Small intestine (tissue), 7 donors: Measurements from ENCODE around the gene HPF1. TPM values are rescaled to one million over a fixed set of nuclear protein-coding genes. Genes with fewer than 3 reads are reported as not detected.
A peak's percentile ranks its signal among the peaks of the same experiment; 100 is the strongest.
"Not testable (repeated sequence)": the region's sequence is repeated elsewhere in the genome, so short reads cannot be mapped to it uniquely, and the experiment has no call there.

ENCODE experiments used
- DNase-seq, 2 donors: peaks; one replicate each; pipeline versions ENCODE4 v3.0.0 to v3.0.0-alpha.2; 2013
- FAIRE-seq: peaks from 2 replicates; lab custom pipeline; 2012; peaks lifted over from hg19 to GRCh38; lab: Jason Lieb, UNC
- H3K27ac ChIP-seq, 3 donors: one replicate each; pipeline ENCODE4 v1.5.1; 2013; ENCODE audit warnings: low read length in 2 of 3, mild to moderate bottlenecking in 2 of 3, control low read depth in 1 of 3, inconsistent platforms in 1 of 3, low read depth in 1 of 3, moderate library complexity in 1 of 3
- H3K27me3 ChIP-seq, 3 donors: one replicate each; pipeline ENCODE4 v1.6.1; 2013; ENCODE audit warnings: low read length in 3 of 3, inconsistent platforms in 1 of 3; ENCODE audit not compliant: control insufficient read depth in 3 of 3, insufficient read depth in 3 of 3
- H3K36me3 ChIP-seq, 3 donors: one replicate each; pipeline ENCODE4 v1.6.1; 2013; ENCODE audit warnings: low read length in 3 of 3, inconsistent platforms in 1 of 3, low read depth in 1 of 3, mild to moderate bottlenecking in 1 of 3, moderate library complexity in 1 of 3; ENCODE audit not compliant: control insufficient read depth in 3 of 3, insufficient read depth in 2 of 3
- H3K4me1 ChIP-seq, 3 donors: one replicate each; pipeline ENCODE4 v1.6.1; 2013; ENCODE audit warnings: low read length in 2 of 3, inconsistent platforms in 1 of 3, low read depth in 1 of 3, mild to moderate bottlenecking in 1 of 3, moderate library complexity in 1 of 3; ENCODE audit not compliant: control insufficient read depth in 3 of 3, insufficient read depth in 2 of 3
- H3K4me3 ChIP-seq, 3 donors: one replicate each; pipeline ENCODE4 v1.5.1; 2013; ENCODE audit warnings: low read length in 3 of 3, control low read depth in 1 of 3, inconsistent platforms in 1 of 3, low read depth in 1 of 3, mild to moderate bottlenecking in 1 of 3, moderate library complexity in 1 of 3
- H3K9me3 ChIP-seq, 2 donors: one replicate each; pipeline ENCODE4 v1.6.1; 2013; ENCODE audit warnings: low read depth in 1 of 2, low read length in 1 of 2; ENCODE audit not compliant: control insufficient read depth in 2 of 2, insufficient read depth in 1 of 2
- WGBS, 3 donors: extraction: QIAGEN DNeasy Blood & Tissue Kit; methylation state at CpG; one replicate each; pipeline ENCODE4 v1.1.7; 2013; 5-methylcytosine and 5-hydroxymethylcytosine counted together
- polyA plus RNA-seq, 4 donors: library from polyadenylated mRNA; stranded (reverse) in 3 of 4; unstranded in 1 of 4; fragments of 200-250 nt in 3 of 4; fragments of 120-200 nt in 1 of 4; gene quantifications; one replicate each; pipeline versions ENCODE4 v1.2.1 to v1.2.3, GENCODE V29; 2013
- donor health status: healthy with polysubstance abuse.
- donor health status: control.
- donor health status: control.
- donor health status: Bipolar disorder and iron deficiency.
- donor health status: healthy.

Gene HPF1
- polyA plus RNA-seq, 4 donors: 13.2 to 22.7 (median 18.3) TPM

GRCh38 chr4:169765835-169766234 is 8.1 kb upstream of the HPF1 start:
- WGBS, 3 donors: 88 to 92% (median 89%) methylated on average over 2 of the region's 2 CpGs
- DNase-seq: no peak

GRCh38 chr4:169761846-169762245 is 4.1 kb upstream of the HPF1 start:
- 50 to 57% (median 55%) methylated on average over 4 of the region's 4 CpGs for WGBS, 3 donors
- Histone ChIP-seq H3K27me3 (peaks cover 0 to 4% (median 0%) of the 10 kb centered on the region in 3 donors), H3K27ac (no peak overlapping the region), H3K9me3 (no peaks in the 10 kb centered on the region), H3K4me1 (peaks cover 0 to 2% (median 0%) of the 10 kb centered on the region in 3 donors), H3K4me3 (no peak overlapping the region), H3K36me3 (no peaks in the 10 kb centered on the region)
- DNase-seq (no peak), FAIRE-seq (no peak)

More at GRCh38 chr4:169765835-169766234, 8.1 kb upstream of the HPF1 start:
- H3K4me3 ChIP-seq: no peak overlapping the region
- H3K9me3 ChIP-seq: peaks cover 0 to 3% of the 10 kb centered on the region in 2 donors
- no peak for FAIRE-seq
- H3K27ac ChIP-seq: no peak overlapping the region
- H3K4me1 ChIP-seq: no peaks in the 10 kb centered on the region
- peaks cover 0 to 3% (median 0%) of the 10 kb centered on the region in 3 donors for H3K27me3 ChIP-seq
- no peaks in the 10 kb centered on the region for H3K36me3 ChIP-seq

- Histone ChIP-seq H3K4me1 (peaks cover 2 to 11% (median 2%) of the 10 kb centered on the region in 3 donors), H3K36me3 (no peaks in the 10 kb centered on the region), H3K27ac (no peak overlapping the region), H3K9me3 (no peaks in the 10 kb centered on the region), H3K4me3 (no peak overlapping the region), H3K27me3 (peaks cover 0 to 4% (median 0%) of the 10 kb centered on the region in 3 donors)
- peak in 1 of 2 donors; percentile 9 for DNase-seq
- no peak for FAIRE-seq
- 63 to 69% (median 65%) methylated on average over 11 of the region's 11 CpGs for WGBS, 3 donors
Measured at GRCh38 chr4:169758401-169758962, 738 bp upstream of the HPF1 start.

- Histone ChIP-seq H3K4me3 (peak overlapping the region; percentile 68 to 97 (median 70)), H3K36me3 (peaks cover 0 to 6% (median 0%) of the 10 kb centered on the region in 3 donors), H3K27me3 (peaks cover 0 to 4% (median 0%) of the 10 kb centered on the region in 3 donors), H3K9me3 (no peaks in the 10 kb centered on the region), H3K27ac (peak overlapping the region in 2 of 3 donors; percentile 39 to 66), H3K4me1 (peaks cover 2 to 11% (median 2%) of the 10 kb centered on the region in 3 donors)
- FAIRE-seq: no peak
- DNase-seq: peak; percentile 1 to 21
- 2 to 3% (median 2%) methylated on average over 13 of the region's 13 CpGs for WGBS, 3 donors
Measured at GRCh38 chr4:169756971-169757574, 671 bp downstream of the HPF1 start.

- no peak overlapping the region for H3K27ac ChIP-seq
- WGBS, 3 donors: 89 to 100% (median 100%) methylated on average over 1 of the region's 1 CpG
- H3K36me3 ChIP-seq: peaks cover 0 to 14% (median 4%) of the 10 kb centered on the region in 3 donors
Measured at GRCh38 chr4:169745291-169745690, 12.5 kb downstream of the HPF1 start.

GRCh38 chr4:169744601-169745000 is 13.1 kb downstream of the HPF1 start:
- DNase-seq: no peak
- peaks cover 0 to 14% (median 4%) of the 10 kb centered on the region in 3 donors for H3K36me3 ChIP-seq
- WGBS, 3 donors: 97 to 100% (median 100%) methylated on average over 1 of the region's 1 CpG

More at GRCh38 chr4:169745291-169745690, 12.5 kb downstream of the HPF1 start:
- H3K4me1 ChIP-seq: no peaks in the 10 kb centered on the region
- H3K9me3 ChIP-seq: no peaks in the 10 kb centered on the region
- no peak for DNase-seq
- FAIRE-seq: no peak
- H3K27me3 ChIP-seq: no peaks in the 10 kb centered on the region
- H3K4me3 ChIP-seq: no peak overlapping the region

GRCh38 chr4:169741569-169741968 is 16.2 kb downstream of the HPF1 start:
- FAIRE-seq: no peak
- Histone ChIP-seq H3K27me3 (no peaks in the 10 kb centered on the region), H3K4me3 (no peak overlapping the region), H3K36me3 (peaks cover 0 to 10% (median 0%) of the 10 kb centered on the region in 3 donors), H3K4me1 (no peaks in the 10 kb centered on the region), H3K9me3 (no peaks in the 10 kb centered on the region), H3K27ac (no peak overlapping the region)
- 89 to 92% (median 89%) methylated on average over 2 of the region's 2 CpGs for WGBS, 3 donors
- DNase-seq: peak in 1 of 2 donors; percentile 6

More at GRCh38 chr4:169744601-169745000, 13.1 kb downstream of the HPF1 start:
- no peaks in the 10 kb centered on the region for H3K4me1 ChIP-seq
- FAIRE-seq: no peak
- H3K27ac ChIP-seq: no peak overlapping the region
- H3K4me3 ChIP-seq: no peak overlapping the region
- no peaks in the 10 kb centered on the region for H3K27me3 ChIP-seq
- no peaks in the 10 kb centered on the region for H3K9me3 ChIP-seq

GRCh38 chr4:169738604-169739003 is 19.1 kb downstream of the HPF1 start:
- H3K27me3 ChIP-seq, H3K4me1 ChIP-seq, H3K9me3 ChIP-seq, H3K27ac ChIP-seq, DNase-seq, H3K36me3 ChIP-seq, H3K4me3 ChIP-seq, FAIRE-seq: not testable (repeated sequence)
